ENCODE measurements around the gene FANCL.
A peak's percentile ranks its signal among the peaks of the same experiment; 100 is the strongest.
"Not testable (repeated sequence)": the region's sequence is repeated elsewhere in the genome, so short reads cannot be mapped to it uniquely, and the experiment has no call there.

FANCL gene

DNA sequence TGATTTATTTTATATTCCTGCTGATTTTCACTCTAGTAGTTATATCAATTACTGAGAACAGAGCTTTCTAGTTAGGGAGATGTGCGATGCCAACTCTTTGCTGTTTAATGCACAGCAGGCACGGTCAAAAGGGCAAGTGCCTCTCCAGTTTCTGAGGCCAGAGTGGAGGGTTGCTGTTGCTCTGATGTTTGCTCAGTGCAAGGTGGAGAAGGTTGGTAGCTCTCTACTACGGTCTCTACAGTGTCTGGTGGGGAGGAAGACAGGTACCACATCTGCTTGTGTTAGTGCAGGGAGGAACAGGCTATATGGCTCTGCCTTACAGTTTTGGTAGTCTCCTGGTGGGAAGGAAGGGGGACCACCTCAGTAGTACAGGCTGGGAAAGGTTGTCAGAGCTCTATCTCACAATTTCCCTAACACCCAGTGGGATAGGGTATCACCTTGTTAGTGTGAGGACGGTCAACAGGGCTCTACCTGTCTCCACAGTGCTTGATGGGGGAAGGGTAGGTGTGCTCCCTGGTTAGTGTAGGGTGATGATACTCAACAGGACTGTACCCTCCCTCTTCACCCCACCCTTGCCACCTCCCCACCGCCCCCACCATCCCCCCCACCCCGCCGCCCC, 85.9 kb downstream of the FANCL start:
- DNase-seq (ENCODE audit: extremely low read depth in 1 of 2, low read depth in 1 of 2) = no peak

DNA sequence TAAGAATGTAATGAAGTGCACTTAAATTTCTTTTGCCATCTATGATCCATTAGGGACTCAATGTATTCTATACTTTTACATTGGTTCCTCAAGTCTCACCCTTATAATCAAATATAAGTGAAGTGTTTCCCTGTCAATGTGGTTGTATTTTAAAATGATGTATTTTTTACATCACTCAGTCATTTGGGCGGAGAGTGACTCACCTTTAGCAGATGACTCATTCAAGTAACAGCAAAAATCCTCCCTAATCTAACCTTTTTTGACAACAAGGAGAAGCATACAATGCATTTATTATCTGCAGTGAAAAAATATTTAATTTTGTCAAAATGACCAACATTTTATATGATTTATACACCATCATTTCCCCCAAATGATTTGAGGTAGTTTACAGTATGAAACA, 94.4 kb downstream of the FANCL start:
- DNase-seq (ENCODE audit: extremely low read depth in 1 of 2, low read depth in 1 of 2) = peak in 1 of 2 donors; percentile 4

DNA sequence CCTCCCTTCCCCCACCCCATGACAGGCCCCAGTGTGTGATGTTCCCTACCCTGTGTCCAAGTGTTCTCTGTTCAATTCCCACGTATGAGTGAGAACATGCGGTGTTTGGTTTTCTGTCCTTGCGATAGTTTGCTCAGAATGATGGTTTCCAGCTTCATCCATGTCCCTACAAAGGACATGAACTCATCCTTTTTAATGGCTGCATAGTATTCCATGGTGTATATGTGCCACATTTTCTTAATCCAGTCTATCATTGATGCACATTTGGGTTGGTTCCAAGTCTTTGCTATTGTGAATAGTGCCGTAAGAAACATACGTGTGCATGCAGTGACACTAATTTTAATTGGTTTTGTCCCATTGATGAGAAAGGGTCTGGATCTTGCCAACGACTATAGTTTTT, 95.4 kb downstream of the FANCL start:
- DNase-seq (ENCODE audit: extremely low read depth in 1 of 2, low read depth in 1 of 2) = not testable (repeated sequence)

- DNase-seq (ENCODE audit: extremely low read depth in 1 of 2, low read depth in 1 of 2) = no peak
Observed at GRCh38 chr2:58140508-58141072, 100.5 kb downstream of the FANCL start.

DNA sequence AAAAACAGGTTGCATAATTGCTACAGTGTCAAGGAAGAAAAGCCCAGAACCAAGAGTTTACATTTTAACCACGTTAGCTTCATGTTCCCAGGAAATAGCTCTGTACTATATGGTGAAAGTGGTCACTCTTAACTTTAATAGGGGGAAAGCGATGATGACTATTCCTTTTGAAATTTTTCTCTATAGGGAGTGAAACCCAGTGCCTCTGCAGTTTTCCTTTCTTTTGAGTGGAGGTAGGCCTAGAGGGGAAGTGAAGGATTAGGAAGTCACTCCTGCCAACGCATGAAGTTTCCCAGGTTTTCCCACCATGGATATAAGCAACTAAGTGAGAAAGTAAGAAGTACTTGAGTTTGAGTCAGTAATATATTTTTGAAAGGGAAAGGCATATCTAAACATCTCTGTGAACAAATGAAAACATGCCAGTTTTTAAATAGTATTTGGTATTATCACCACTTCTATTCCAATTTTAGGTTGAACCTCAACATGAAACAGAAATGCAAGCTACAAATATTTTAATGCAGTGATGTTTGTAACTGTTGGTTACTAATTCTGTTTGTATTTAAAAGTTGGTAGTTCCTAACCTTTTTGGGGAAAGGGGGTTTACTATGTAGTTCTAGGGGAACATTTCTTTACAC, 102.6 kb downstream of the FANCL start:
- DNase-seq (ENCODE audit: extremely low read depth in 1 of 2, low read depth in 1 of 2) = no peak

DNA sequence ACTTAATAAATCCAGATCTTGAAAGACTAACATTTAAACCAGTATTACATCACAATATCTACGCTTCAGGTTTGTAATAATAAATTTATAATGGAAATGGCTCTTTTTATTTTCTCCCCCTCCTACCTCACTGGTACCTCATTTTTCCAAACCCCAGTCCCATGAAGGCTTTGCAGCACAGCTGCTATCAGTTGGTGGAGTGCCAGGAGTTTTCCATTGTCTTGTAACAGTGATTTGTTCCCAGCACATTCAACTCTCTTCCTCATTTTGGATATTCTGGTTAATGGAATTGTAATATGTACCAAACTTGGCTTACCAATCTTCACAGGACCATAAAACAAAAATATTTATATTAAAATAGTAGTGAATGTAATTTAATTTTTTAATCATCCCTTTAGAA, 103.3 kb downstream of the FANCL start:
- no peak for DNase-seq (ENCODE audit: extremely low read depth in 1 of 2, low read depth in 1 of 2)

DNA sequence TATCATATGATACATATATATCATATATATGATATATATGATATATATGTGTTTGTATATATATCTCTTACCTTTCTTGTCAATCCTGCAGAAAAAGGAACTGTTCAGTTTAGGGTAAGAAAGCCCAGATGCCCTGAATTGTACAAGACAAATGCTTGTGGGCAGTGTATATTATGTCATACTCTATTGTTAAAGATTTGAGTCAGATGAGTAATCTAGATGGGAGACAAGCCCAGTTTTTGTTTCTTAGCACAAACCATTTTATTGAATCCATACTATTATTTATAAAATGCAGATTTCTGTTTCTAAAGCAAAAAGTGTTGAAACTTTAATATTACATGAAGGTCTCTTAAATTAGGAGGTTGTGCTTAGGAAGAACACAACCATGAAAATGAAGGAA, 103.9 kb downstream of the FANCL start:
- no peak for DNase-seq (ENCODE audit: extremely low read depth in 1 of 2, low read depth in 1 of 2)

DNA sequence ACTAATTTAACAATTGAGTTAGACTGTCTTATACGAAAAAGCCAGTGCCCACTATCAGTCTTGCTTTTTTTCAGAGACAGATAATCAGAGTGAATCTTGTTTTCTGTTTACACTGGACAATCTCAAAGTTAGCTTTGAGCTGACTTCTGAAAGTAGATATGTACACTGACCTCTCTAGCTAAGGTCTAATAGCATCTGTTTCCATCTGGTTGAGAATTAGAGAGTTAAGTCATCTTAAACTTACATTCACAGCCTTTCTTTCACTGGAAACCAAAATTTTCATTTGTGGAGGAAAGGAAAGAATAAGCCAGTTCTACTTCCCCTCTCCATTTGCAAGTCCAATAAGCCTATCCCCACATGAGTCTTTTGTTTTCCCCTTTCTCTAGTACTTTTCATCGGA, 105.3 kb downstream of the FANCL start:
- no peak for DNase-seq (ENCODE audit: extremely low read depth in 1 of 2, low read depth in 1 of 2)

DNA sequence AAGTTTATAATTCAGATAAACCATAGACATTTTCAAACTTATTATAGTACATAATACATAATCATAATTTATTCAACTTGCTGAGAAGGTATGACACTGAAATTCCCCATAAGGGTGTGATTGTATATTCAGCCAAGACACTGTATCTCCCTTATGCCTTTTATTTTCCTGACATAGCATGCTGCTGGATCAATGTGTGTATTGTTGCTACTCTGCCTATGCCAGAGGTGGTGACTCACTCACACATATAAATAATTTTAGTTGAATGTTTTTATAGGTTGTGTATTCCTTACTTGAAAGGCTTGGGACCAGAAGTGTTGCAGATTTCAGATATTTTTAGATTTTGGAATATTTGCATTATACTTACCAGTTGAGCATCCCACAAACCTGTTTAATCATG, 107.7 kb downstream of the FANCL start:
- DNase-seq (ENCODE audit: extremely low read depth in 1 of 2, low read depth in 1 of 2) = no peak

DNA sequence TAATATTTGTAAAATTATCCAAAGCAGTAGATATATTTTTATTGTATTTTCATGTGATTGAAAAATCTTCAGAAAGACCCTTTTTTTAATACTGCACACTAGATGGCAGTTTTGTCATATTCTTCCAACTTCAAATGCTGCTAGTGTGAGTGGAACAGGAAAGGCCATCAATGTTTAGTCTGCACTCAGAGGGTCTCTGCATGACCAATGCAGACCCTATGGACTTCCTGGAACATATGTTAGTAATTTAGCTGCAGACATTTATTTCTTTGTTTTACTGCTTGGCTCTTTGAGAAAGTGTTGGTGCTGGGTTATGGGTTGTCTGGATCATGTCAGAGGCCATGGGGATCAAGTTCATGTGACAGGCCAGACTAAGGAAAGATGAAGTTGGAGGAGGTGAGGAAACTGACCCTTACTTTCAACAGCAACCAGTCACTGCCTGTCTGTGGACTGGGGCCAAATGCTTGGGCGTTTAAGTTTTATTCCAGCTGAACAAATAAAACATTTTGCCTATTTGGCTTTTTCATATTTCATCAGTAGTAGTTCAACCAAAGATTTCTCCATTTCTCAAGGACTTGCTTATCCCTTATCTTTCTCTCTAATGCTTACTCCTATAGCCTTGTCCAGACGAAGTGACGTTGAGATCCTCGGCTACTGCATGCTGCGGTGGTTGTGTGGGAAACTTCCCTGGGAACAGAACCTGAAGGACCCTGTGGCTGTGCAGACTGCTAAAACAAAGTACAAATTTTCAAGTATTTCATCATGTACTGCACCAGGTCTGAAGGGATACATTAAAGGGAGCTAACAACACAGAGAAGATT, 109.7 kb downstream of the FANCL start:
- no peak for DNase-seq (ENCODE audit: extremely low read depth in 1 of 2, low read depth in 1 of 2)

GRCh38 chr2:58130238-58130637, 110.9 kb downstream of the FANCL start:
- no peak for DNase-seq (ENCODE audit: extremely low read depth in 1 of 2, low read depth in 1 of 2)

GRCh38 chr2:58127111-58127510, 114.0 kb downstream of the FANCL start:
- no peak for DNase-seq (ENCODE audit: extremely low read depth in 1 of 2, low read depth in 1 of 2)

DNA sequence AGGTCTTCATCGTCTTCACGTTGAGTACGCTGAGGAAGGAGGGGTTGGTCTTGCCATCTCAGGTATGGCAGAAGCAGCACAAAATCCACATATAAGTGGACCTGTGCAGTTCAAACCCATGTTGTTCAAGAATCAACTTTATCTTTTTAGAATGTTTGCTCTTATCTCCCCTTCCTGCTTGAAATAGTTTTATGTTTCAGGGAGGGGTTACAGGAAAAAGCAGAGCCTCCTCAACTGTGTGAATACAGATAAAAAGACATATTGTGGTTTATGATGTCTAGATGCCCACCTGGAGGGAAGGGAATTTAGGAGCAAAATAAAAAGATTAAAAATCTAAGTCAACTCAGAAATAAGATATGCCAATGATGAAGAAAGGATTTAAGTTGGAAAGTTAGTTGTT, 118.6 kb downstream of the FANCL start:
- no peak for DNase-seq (ENCODE audit: extremely low read depth in 1 of 2, low read depth in 1 of 2)

GRCh38 chr2:58122040-58122439, 119.1 kb downstream of the FANCL start:
- DNase-seq (ENCODE audit: extremely low read depth in 1 of 2, low read depth in 1 of 2) = no peak

DNA sequence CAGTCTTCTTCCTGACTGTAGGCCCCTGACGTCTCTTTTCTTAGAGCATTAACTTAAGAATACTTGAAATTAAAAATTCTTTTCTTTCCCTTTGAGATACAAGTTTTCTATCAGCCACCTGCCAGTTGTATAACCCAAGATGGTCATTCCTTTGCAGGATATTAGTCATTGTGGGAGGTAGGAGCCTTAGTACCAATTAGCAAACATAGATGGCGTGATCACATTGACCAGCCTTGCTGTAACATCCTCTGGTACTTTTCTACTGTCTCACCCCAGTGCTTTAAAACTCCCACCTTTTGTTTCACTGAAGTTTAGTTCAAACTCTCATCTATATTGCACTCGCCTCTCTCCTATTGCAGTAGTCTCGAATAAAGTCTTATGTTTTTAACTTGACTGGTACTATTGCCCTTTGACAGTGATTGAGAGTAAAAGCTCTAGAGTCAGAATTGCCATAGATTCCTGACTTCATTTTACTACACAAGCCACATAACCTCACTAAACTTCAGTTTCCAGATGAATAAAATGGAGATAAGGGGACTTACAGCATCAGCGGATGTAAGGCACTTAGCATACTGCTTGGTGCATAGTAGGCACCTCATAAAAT, 120.4 kb downstream of the FANCL start:
- no peak for DNase-seq (ENCODE audit: extremely low read depth in 1 of 2, low read depth in 1 of 2)

- DNase-seq (ENCODE audit: extremely low read depth in 1 of 2, low read depth in 1 of 2) = not testable (repeated sequence)
Observed at GRCh38 chr2:58113563-58113962, 127.6 kb downstream of the FANCL start.

DNA sequence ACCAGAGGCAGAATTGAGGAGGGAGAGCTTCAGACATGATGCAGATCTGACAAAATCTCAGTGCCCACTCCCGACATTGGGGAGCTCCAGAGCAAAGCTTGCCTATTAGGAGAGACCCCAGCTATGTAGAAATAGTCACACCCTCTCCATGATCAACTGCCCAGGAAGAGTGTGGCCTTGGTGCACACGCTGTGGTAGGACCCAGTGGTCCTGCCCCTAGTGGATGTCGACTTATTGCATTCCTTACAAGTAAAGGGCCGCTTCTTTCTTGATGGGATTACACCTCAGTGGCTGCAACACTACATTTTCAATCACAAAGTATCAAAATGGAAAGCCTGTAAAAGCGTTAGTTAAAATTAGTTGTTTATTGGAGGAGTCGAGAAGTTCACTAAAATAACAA, 130.4 kb downstream of the FANCL start:
- DNase-seq (ENCODE audit: extremely low read depth in 1 of 2, low read depth in 1 of 2) = no peak

DNA sequence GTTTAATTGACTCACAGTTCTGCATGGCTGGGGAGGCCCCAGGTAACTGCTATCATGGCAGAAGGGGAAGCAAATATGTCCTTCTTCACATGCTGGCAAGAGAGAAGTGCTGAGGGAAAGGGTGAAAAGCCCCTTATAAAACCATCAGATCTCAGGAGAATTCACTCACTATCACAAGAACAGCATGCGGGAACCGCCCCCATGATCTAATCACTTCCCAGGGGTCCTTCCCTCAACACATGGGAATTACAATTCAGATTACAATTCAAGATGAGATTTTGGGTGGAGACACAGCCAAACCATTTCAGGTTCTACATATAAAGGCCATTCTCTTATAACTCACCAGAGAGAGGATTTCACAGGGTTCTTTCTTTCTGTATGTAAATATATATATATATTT, 131.6 kb downstream of the FANCL start:
- no peak for DNase-seq (ENCODE audit: extremely low read depth in 1 of 2, low read depth in 1 of 2)

Data from stimulated activated CD8-positive, alpha-beta memory T cell treated with anti-CD3 and anti-CD28 coated beads, Interleukin-7, amount 100 ng/mL, for 48 hours (primary cell).